Natural killer cell treated with Interleukin-12 subunit alpha and Interleukin-12 subunit beta and Interleukin-15 and Interleukin-18, amount 100 ng/mL, for 72 hours (primary cell): ENCODE measurements around the gene ACER3. TPM values are rescaled to one million over a fixed set of nuclear protein-coding genes. Genes with fewer than 3 reads are reported as not detected.
"Not testable (repeated sequence)": the region's sequence is repeated elsewhere in the genome, so short reads cannot be mapped to it uniquely, and the experiment has no call there.

Source experiments
- ATAC-seq, 2 donors: fragments of 150-1000 bp; cut with Tn5 transposase in 1 of 2; sonication (Bioruptor Pico), chemical (Tn5 transposase) in 1 of 2; 2 replicates each; pipeline ENCODE4 v1.10.0; 2021
- DNase-seq: peaks from one replicate; pipeline ENCODE4 v3.0.0; 2022; ENCODE audit warnings: low spot score
- H3K27ac Mint-ChIP-seq, 2 donors: 1 replicate in 1 of 2; 2 replicates in 1 of 2; pipeline ENCODE4 v1.8.0; 2022; ENCODE audit warnings: mixed read lengths in 2 of 2, mild to moderate bottlenecking in 1 of 2, moderate library complexity in 1 of 2
- H3K27me3 Mint-ChIP-seq, 2 donors: 1 replicate in 1 of 2; 2 replicates in 1 of 2; pipeline ENCODE4 v1.8.0; 2022; ENCODE audit warnings: mixed read lengths in 2 of 2
- H3K36me3 Mint-ChIP-seq: one replicate; pipeline ENCODE4 v1.8.0; 2022; ENCODE audit warnings: mixed read lengths
- H3K4me1 Mint-ChIP-seq, 2 donors: 1 replicate in 1 of 2; 2 replicates in 1 of 2; pipeline ENCODE4 v1.8.0; 2022; ENCODE audit warnings: low read depth in 2 of 2, mixed read lengths in 2 of 2, mild to moderate bottlenecking in 1 of 2
- H3K4me3 Mint-ChIP-seq: one replicate; pipeline ENCODE4 v1.8.0; 2022; ENCODE audit warnings: mixed read lengths
- H3K9me3 Mint-ChIP-seq: 2 replicates; pipeline ENCODE4 v1.8.0; 2022; ENCODE audit warnings: mixed read lengths
- total RNA-seq, 2 donors: library from RNA; stranded (reverse); gene quantifications; one replicate each; pipeline ENCODE4 v1.2.3, GENCODE V29; 2022

Gene ACER3
- total RNA-seq, 2 donors from 2014 or later: 16.3 to 16.8 TPM

GRCh38 chr11:76827005-76827404 is 33.7 kb upstream of the ACER3 start:
- not testable (repeated sequence) for H3K36me3 Mint-ChIP-seq, ATAC-seq, DNase-seq, H3K9me3 Mint-ChIP-seq, H3K27ac Mint-ChIP-seq, H3K4me3 Mint-ChIP-seq, H3K27me3 Mint-ChIP-seq
- peaks cover 12 to 16% of the 10 kb centered on the region in 2 donors for H3K4me1 Mint-ChIP-seq

- DNase-seq (no peak), ATAC-seq (no peak)
- Mint-ChIP-seq H3K27ac (no peak overlapping the region), H3K9me3 (no peaks in the 10 kb centered on the region), H3K27me3 (peaks cover 10 to 15% of the 10 kb centered on the region in 2 donors), H3K4me3 (no peak overlapping the region), H3K4me1 (peaks cover 1 to 3% of the 10 kb centered on the region in 2 donors), H3K36me3 (no peaks in the 10 kb centered on the region)
Observed at GRCh38 chr11:76830639-76831327, 29.9 kb upstream of the ACER3 start.

DNA sequence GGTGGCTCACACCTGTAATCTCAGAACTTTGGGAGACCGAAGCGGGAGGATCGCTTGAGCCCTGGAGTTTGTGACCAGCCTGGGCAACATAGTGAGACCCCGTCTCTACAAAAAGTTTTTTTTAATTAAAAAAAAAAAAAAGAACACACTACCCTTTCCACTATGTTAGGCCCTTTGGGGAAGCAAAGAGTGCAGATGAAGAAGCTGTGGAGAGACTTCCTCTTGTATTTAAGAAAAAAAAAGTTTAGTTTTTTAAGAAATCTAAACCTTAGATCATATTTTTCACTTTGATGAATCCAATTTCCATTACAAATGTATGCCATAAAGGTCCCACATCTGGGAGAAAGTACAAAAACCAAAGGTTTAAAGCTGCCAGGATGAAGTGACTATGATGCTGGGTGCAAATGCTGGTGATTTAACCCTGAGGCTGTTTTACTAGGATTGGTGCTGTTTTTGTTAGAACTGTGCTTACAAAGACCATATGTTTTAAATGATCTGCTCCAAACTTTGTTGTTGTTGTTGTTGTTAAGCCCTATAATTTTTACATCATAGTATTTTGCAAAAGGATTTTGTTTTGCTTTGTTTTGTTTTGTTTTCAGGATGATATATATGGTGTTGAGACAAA is 28.9 kb upstream of the ACER3 start:
- H3K4me1 Mint-ChIP-seq: no peaks in the 10 kb centered on the region
- DNase-seq (no peak), ATAC-seq (no peak)
- H3K36me3 Mint-ChIP-seq: no peaks in the 10 kb centered on the region
- no peaks in the 10 kb centered on the region for H3K9me3 Mint-ChIP-seq
- no peak overlapping the region for H3K27ac Mint-ChIP-seq
- H3K27me3 Mint-ChIP-seq: peaks cover 10 to 15% of the 10 kb centered on the region in 2 donors
- H3K4me3 Mint-ChIP-seq: no peak overlapping the region

- Mint-ChIP-seq H3K36me3 (no peaks in the 10 kb centered on the region), H3K9me3 (no peaks in the 10 kb centered on the region), H3K4me1 (no peaks in the 10 kb centered on the region), H3K4me3 (no peak overlapping the region), H3K27me3 (peaks cover 10 to 15% of the 10 kb centered on the region in 2 donors), H3K27ac (no peak overlapping the region)
- ATAC-seq: no peak
- no peak for DNase-seq
Observed at GRCh38 chr11:76832361-76832760, 28.4 kb upstream of the ACER3 start.

GRCh38 chr11:76834151-76834550 is 26.6 kb upstream of the ACER3 start:
- Mint-ChIP-seq H3K9me3 (no peaks in the 10 kb centered on the region), H3K27me3 (peaks cover 11 to 18% of the 10 kb centered on the region in 2 donors), H3K36me3 (no peaks in the 10 kb centered on the region), H3K27ac (no peak overlapping the region), H3K4me3 (no peak overlapping the region), H3K4me1 (no peaks in the 10 kb centered on the region)
- DNase-seq: no peak
- no peak for ATAC-seq

DNA sequence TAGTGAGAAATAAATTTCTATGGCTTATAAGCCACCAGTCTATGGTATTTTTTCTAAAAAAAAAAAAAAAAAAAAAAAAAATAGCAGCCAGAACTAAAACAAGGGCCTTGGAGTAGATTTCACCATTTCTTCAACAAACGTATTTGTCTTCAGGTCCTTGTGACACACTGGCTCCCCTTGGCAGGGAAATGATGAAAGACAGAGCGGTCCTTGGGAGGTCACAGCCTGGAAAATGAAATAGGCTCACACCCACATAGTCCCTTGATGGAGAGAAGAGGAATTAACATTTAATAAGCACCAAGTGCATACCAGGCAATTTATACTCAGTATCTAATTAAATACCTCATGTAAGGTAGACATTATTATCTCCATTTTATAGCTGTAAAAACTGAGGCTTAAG is 25.7 kb upstream of the ACER3 start:
- Mint-ChIP-seq H3K4me1 (no peaks in the 10 kb centered on the region), H3K9me3 (no peaks in the 10 kb centered on the region), H3K27me3 (peaks cover 13 to 27% of the 10 kb centered on the region in 2 donors), H3K4me3 (no peak overlapping the region), H3K36me3 (no peaks in the 10 kb centered on the region), H3K27ac (no peak overlapping the region)
- ATAC-seq: no peak
- DNase-seq: no peak

DNA sequence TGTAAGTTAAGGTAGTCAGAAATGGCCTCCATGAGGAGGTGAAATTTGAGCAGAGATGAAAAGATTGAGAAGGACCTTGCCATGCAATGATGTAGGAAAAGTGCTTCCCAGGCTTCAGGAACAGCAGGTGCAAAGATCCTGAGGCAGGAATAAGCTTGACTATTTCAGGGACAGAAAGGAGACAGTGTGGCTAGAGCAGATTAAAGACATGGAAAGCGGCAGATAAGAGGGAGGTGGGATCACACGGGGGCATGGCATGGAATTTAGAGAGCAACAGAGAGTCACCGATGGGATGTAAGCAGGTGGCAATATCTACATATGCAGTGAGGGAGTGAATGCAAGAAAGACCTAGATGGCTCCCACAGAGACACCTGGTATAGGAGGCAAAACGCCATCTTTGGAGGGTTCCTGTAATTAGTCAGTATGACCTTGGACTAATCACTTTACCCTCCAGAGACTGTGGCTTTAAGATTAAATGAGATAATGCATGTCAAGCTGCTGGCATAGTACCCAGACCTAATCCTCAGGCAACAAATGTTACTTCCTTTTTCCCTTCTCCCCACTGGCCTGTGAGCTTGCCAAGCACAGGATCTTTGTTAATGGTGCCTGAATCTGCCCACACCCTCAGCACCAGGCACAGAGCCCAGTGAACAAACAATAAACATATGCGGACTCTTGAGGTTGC is 24.6 kb upstream of the ACER3 start:
- peaks cover 16 to 31% of the 10 kb centered on the region in 2 donors for H3K27me3 Mint-ChIP-seq
- DNase-seq (no peak), ATAC-seq (no peak)
- no peaks in the 10 kb centered on the region for H3K4me1 Mint-ChIP-seq
- H3K36me3 Mint-ChIP-seq: no peaks in the 10 kb centered on the region
- no peak overlapping the region for H3K27ac Mint-ChIP-seq
- H3K9me3 Mint-ChIP-seq: no peaks in the 10 kb centered on the region
- no peak overlapping the region for H3K4me3 Mint-ChIP-seq

GRCh38 chr11:76836613-76837291 is 24.0 kb upstream of the ACER3 start:
- Mint-ChIP-seq H3K27ac (no peak overlapping the region), H3K27me3 (peaks cover 21 to 34% of the 10 kb centered on the region in 2 donors), H3K36me3 (no peaks in the 10 kb centered on the region), H3K4me3 (no peak overlapping the region), H3K4me1 (no peaks in the 10 kb centered on the region), H3K9me3 (no peaks in the 10 kb centered on the region)
- ATAC-seq: no peak
- DNase-seq: no peak

- H3K36me3 Mint-ChIP-seq: no peaks in the 10 kb centered on the region
Observed at GRCh38 chr11:76837696-76838677, 22.7 kb upstream of the ACER3 start.

DNA sequence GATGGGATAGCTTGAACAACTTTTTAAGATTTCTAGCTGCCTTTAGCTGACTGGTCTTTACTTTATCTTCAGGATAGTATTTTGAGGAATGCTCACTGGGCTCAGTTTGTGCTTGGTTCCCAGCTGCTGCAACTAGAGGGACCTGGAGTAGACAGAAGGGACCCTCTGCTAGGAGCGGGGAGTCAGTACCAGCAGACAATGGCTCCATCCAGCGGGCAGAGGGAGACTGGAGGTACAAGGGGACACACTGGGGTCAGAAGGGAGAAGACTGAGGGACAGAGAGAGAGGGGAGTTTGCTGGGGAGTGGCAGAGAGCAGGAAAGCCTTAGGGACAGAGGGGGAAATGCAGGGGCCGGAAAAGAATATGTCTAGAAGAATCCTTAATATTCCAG is 22.0 kb upstream of the ACER3 start:
- Mint-ChIP-seq H3K4me3 (no peak overlapping the region), H3K4me1 (no peaks in the 10 kb centered on the region), H3K27ac (no peak overlapping the region), H3K27me3 (peaks cover 23 to 37% of the 10 kb centered on the region in 2 donors), H3K36me3 (no peaks in the 10 kb centered on the region), H3K9me3 (no peaks in the 10 kb centered on the region)
- ATAC-seq: peak in 1 of 2 donors; percentile 32
- no peak for DNase-seq

More at GRCh38 chr11:76837696-76838677, 22.7 kb upstream of the ACER3 start:
- Mint-ChIP-seq H3K4me1 (no peaks in the 10 kb centered on the region), H3K27ac (no peak overlapping the region), H3K4me3 (no peak overlapping the region), H3K27me3 (peaks cover 24 to 40% of the 10 kb centered on the region in 2 donors), H3K9me3 (no peaks in the 10 kb centered on the region)
- no peak for DNase-seq
- ATAC-seq: no peak

DNA sequence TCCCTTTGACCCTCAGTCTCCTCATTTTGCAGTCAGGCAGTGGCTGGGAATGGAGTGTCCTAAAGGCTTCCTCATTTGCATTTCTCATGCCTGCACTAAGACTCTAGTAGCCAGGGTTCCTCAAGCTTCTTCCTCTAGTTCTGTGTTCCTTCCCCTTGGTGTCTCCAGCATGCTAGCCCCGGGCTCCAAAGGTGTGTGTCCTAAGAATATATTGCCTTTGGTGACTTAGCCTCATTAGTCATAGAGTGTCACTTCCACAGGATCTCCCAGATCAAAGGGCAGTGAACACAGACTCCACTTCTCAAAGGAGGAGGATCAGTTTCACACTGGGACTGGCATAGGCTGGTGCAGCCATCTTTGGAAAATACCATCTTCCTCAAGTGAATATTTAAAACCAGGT is 21.4 kb upstream of the ACER3 start:
- no peak for DNase-seq
- no peak for ATAC-seq
- Mint-ChIP-seq H3K4me1 (no peaks in the 10 kb centered on the region), H3K4me3 (no peak overlapping the region), H3K9me3 (no peaks in the 10 kb centered on the region), H3K27me3 (peaks cover 24 to 39% of the 10 kb centered on the region in 2 donors), H3K36me3 (no peaks in the 10 kb centered on the region), H3K27ac (no peak overlapping the region)

- Mint-ChIP-seq H3K36me3 (no peaks in the 10 kb centered on the region), H3K27ac (no peak overlapping the region), H3K27me3 (peaks cover 30 to 46% of the 10 kb centered on the region in 2 donors), H3K4me3 (no peak overlapping the region), H3K9me3 (no peaks in the 10 kb centered on the region), H3K4me1 (no peaks in the 10 kb centered on the region)
- ATAC-seq (no peak), DNase-seq (no peak)
Observed at GRCh38 chr11:76841923-76842452, 18.7 kb upstream of the ACER3 start.

DNA sequence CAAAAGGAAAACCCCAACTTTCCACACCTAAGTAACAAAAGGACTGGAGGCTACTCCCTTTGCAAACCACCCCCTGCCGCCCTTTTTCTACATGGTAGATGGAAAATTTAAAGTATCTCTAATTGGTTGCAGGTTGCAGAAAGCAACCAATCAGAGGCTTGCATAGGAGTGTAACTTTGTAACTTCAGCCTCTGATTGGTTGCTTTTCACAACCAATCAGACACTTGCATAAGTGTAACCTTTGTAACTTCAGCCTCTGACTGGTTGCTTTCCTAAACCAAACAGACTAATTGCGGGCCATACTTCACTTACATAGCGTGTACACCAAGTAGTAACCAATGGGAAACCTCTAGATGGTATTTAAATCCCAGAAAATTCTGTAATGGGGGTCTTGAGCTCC is 16.8 kb upstream of the ACER3 start:
- DNase-seq (no peak), ATAC-seq (no peak)
- peaks cover 37 to 53% of the 10 kb centered on the region in 2 donors for H3K27me3 Mint-ChIP-seq
- no peak overlapping the region for H3K4me3 Mint-ChIP-seq
- no peak overlapping the region for H3K27ac Mint-ChIP-seq
- H3K4me1 Mint-ChIP-seq: no peaks in the 10 kb centered on the region
- no peaks in the 10 kb centered on the region for H3K9me3 Mint-ChIP-seq
- no peaks in the 10 kb centered on the region for H3K36me3 Mint-ChIP-seq
